ENCODE measurements around the gene FBXO21. TPM values are rescaled to one million over a fixed set of nuclear protein-coding genes. Genes with fewer than 3 reads are reported as not detected.
"Not testable (repeated sequence)": the region's sequence is repeated elsewhere in the genome, so short reads cannot be mapped to it uniquely, and the experiment has no call there.

Gene FBXO21
- total and polyA plus RNA-seq, 9 donors = 47.8 to 287 (median 116) TPM

- no peak overlapping the region for H3K4me3 ChIP-seq
- 83 to 88% (median 84%) methylated on average over 8 of the region's 8 CpGs for WGBS, 3 donors
- no peaks in the 10 kb centered on the region for H3K27me3 ChIP-seq
- no peak for TF ChIP-seq EP300 (IDR thresholded peaks at IDR 0.05)
- TF ChIP-seq POLR2A (IDR thresholded peaks at IDR 0.05) = no peak
- no peak for TF ChIP-seq CTCF (IDR thresholded peaks at IDR 0.05)
- no peak overlapping the region for H3K27ac ChIP-seq
- H3K36me3 ChIP-seq = no peaks in the 10 kb centered on the region
- no peaks in the 10 kb centered on the region for H3K4me1 ChIP-seq (ENCODE audit: insufficient read depth)
- intact Hi-C loops (cut with DNase I) = loop anchor here in 1 of 4 donors (10.0 kb wide), 1 partner anchor 85 kb away; no protein-coding TSS in a partner anchor
- no peaks in the 10 kb centered on the region for H3K9me3 ChIP-seq
- DNase-seq = no peak
These were observed 80.2 kb downstream of the FBXO21 start for GRCh38 chr12:117109943-117110635.

- Histone ChIP-seq H3K9me3 (no peaks in the 10 kb centered on the region), H3K4me1 (ENCODE audit: insufficient read depth) (no peaks in the 10 kb centered on the region), H3K27ac (no peak overlapping the region), H3K4me3 (no peak overlapping the region), H3K36me3 (no peaks in the 10 kb centered on the region), H3K27me3 (no peaks in the 10 kb centered on the region)
- intact Hi-C loops (cut with DNase I) = no loop called here
- DNase-seq = no peak
- WGBS, 3 donors = 71 to 75% (median 73%) methylated on average over 12 of the region's 12 CpGs
- no peak for TF ChIP-seq CTCF (IDR thresholded peaks at IDR 0.05)
- TF ChIP-seq POLR2A (IDR thresholded peaks at IDR 0.05) = no peak
- no peak for TF ChIP-seq EP300 (IDR thresholded peaks at IDR 0.05)
These were observed 84.4 kb downstream of the FBXO21 start for GRCh38 chr12:117105902-117106301.

GRCh38 chr12:117104003-117104402, 86.3 kb downstream of the FBXO21 start:
- H3K4me3 ChIP-seq; H3K4me1 ChIP-seq (ENCODE audit: insufficient read depth); DNase-seq; intact Hi-C loops (cut with DNase I); H3K36me3 ChIP-seq; H3K27me3 ChIP-seq; H3K27ac ChIP-seq; H3K9me3 ChIP-seq: not testable (repeated sequence)
- WGBS, 3 donors = 43 to 54% (median 52%) methylated on average over 2 of the region's 2 CpGs

GRCh38 chr12:117102800-117103181, 87.5 kb downstream of the FBXO21 start:
- no peak for DNase-seq
- Histone ChIP-seq H3K27ac (no peak overlapping the region), H3K9me3 (no peaks in the 10 kb centered on the region), H3K4me1 (ENCODE audit: insufficient read depth) (peaks cover 2% of the 10 kb centered on the region), H3K4me3 (no peak overlapping the region), H3K27me3 (peaks cover 11% of the 10 kb centered on the region), H3K36me3 (no peaks in the 10 kb centered on the region)
- 74 to 83% (median 79%) methylated on average over 3 of the region's 3 CpGs for WGBS, 3 donors
- TF ChIP-seq EP300 (IDR thresholded peaks at IDR 0.05) (no peak), POLR2A (IDR thresholded peaks at IDR 0.05) (no peak), CTCF (IDR thresholded peaks at IDR 0.05) (no peak)
- intact Hi-C loops (cut with DNase I) = no loop called here

GRCh38 chr12:117101953-117102799, 88.1 kb downstream of the FBXO21 start:
- peaks cover 11% of the 10 kb centered on the region for H3K27me3 ChIP-seq
- 56 to 63% (median 62%) methylated on average over 14 of the region's 14 CpGs for WGBS, 3 donors
- H3K4me3 ChIP-seq = no peak overlapping the region
- H3K9me3 ChIP-seq = no peaks in the 10 kb centered on the region
- H3K27ac ChIP-seq = no peak overlapping the region
- intact Hi-C loops (cut with DNase I) = no loop called here
- no peaks in the 10 kb centered on the region for H3K36me3 ChIP-seq
- H3K4me1 ChIP-seq (ENCODE audit: insufficient read depth) = peaks cover 2% of the 10 kb centered on the region
- peak in 1 of 5 donors; percentile 22 for DNase-seq
- no peak for TF ChIP-seq EP300 (IDR thresholded peaks at IDR 0.05)
- no peak for TF ChIP-seq CTCF (IDR thresholded peaks at IDR 0.05)
- no peak for TF ChIP-seq POLR2A (IDR thresholded peaks at IDR 0.05)
